Activated CD4-positive, alpha-beta T cell treated with anti-CD3 and anti-CD28 coated beads for 36 hours (primary cell): ENCODE data around the gene TRIM50. TPM values are rescaled to one million over a fixed set of nuclear protein-coding genes. Genes with fewer than 3 reads are reported as not detected.
"Not testable (repeated sequence)": the region's sequence is repeated elsewhere in the genome, so short reads cannot be mapped to it uniquely, and the experiment has no call there.

Experiments used
- ATAC-seq: fragments of 200-7000 bp; cut with Tn5 transposase; one replicate; pipeline ENCODE4 v1.10.0; 2021; ENCODE audit warnings: mild to moderate bottlenecking, moderate library complexity
- CTCF ChIA-PET: fragments of 350-600 bp; sonication (Branson Sonifier 250); formaldehyde crosslinking; loops from one replicate; lab custom pipeline; 2021; ENCODE audit warnings: antibody characterized with exemption; lab: Charles Lee
- POLR2A ChIA-PET: fragments of 350-600 bp; sonication (Branson Sonifier 250); formaldehyde crosslinking; loops from one replicate; lab custom pipeline; 2021; ENCODE audit warnings: antibody characterized with exemption, inconsistent platforms; lab: Charles Lee
- DNase-seq: peaks from one replicate; pipeline ENCODE4 v3.0.0-alpha.2; 2020
- H3K27ac Mint-ChIP-seq: one replicate; pipeline ENCODE4 v1.8.0; 2021; ENCODE audit warnings: mixed read lengths
- H3K27me3 Mint-ChIP-seq: one replicate; pipeline ENCODE4 v1.8.0; 2021; ENCODE audit warnings: mixed read lengths
- H3K36me3 Mint-ChIP-seq: one replicate; pipeline ENCODE4 v1.8.0; 2021; ENCODE audit warnings: low read depth, mixed read lengths
- H3K4me1 Mint-ChIP-seq: one replicate; pipeline ENCODE4 v1.8.0; 2021; ENCODE audit warnings: mixed read lengths
- H3K4me3 Mint-ChIP-seq: one replicate; pipeline ENCODE4 v1.8.0; 2021; ENCODE audit warnings: mild to moderate bottlenecking, moderate library complexity, mixed read lengths
- H3K9me3 Mint-ChIP-seq: one replicate; pipeline ENCODE4 v1.8.0; 2021; ENCODE audit warnings: low read depth, mixed read lengths
- intact Hi-C, 2 experiments: fragments of 100-400 bp; cut with DNase I in 1 of 2; cut with micrococcal nuclease in 1 of 2; formaldehyde crosslinking; loops; one replicate each; pipeline versions ENCODE4 v1.14.2 to v1.15.1; 2022 to 2024; cut with DNase I, micrococcal nuclease
- total RNA-seq, 2 experiments: library from RNA; stranded (reverse); gene quantifications; one replicate each; pipeline ENCODE4 v1.2.3, GENCODE V29; 2021

The TRIM50 gene
- total RNA-seq, 2 experiments from 2014 or later, result not detected

- H3K9me3 Mint-ChIP-seq, CTCF ChIA-PET, H3K27me3 Mint-ChIP-seq, H3K27ac Mint-ChIP-seq, ATAC-seq, H3K4me3 Mint-ChIP-seq, H3K4me1 Mint-ChIP-seq, DNase-seq, POLR2A ChIA-PET, intact Hi-C loops, H3K36me3 Mint-ChIP-seq: not testable (repeated sequence)
Observed at GRCh38 chr7:73297235-73297634, 30.6 kb downstream of the TRIM50 start.

- POLR2A ChIA-PET, H3K27ac Mint-ChIP-seq, intact Hi-C loops, H3K4me3 Mint-ChIP-seq, H3K4me1 Mint-ChIP-seq, H3K27me3 Mint-ChIP-seq, ATAC-seq, DNase-seq, CTCF ChIA-PET, H3K36me3 Mint-ChIP-seq, H3K9me3 Mint-ChIP-seq: not testable (repeated sequence)
Observed at GRCh38 chr7:73277210-73277609, 50.7 kb downstream of the TRIM50 start.

GRCh38 chr7:73267813-73268212, 60.1 kb downstream of the TRIM50 start:
- DNase-seq, POLR2A ChIA-PET, H3K27ac Mint-ChIP-seq, H3K4me1 Mint-ChIP-seq, H3K9me3 Mint-ChIP-seq, H3K4me3 Mint-ChIP-seq, CTCF ChIA-PET, H3K27me3 Mint-ChIP-seq, ATAC-seq, intact Hi-C loops, H3K36me3 Mint-ChIP-seq: not testable (repeated sequence)

DNA sequence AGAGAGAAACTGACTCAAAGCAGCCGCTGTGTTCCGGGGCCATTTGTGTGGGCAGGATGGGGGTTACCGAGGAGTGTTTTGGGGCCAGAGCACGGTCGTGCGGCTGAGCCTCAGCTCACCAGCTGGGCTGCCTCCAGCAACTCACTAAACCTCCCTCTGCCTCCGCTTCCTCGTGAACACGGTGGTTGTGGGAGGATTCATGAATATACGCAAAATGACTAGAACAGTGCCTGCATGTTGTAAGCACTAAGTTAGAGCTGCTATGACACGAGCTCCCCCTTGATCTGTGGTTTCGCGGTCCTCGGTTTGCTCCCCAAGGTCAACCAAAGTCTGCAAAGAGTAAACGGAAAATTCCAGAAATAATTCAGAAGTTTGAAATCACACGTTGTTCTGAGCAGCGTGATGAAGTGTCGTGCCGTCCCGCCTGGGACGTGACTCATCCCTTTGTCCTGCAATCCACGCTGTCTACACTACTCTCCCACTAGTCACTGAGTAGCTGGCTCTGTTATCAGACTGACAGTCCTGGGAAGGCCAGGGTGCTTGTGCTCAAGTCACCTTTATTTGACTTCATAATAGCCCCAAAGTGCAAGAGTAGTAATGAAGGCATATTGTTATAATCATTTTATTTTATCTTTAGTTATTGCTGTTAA, 61.0 kb downstream of the TRIM50 start:
- intact Hi-C loops, POLR2A ChIA-PET, H3K4me1 Mint-ChIP-seq, H3K9me3 Mint-ChIP-seq, CTCF ChIA-PET, DNase-seq, H3K36me3 Mint-ChIP-seq, H3K4me3 Mint-ChIP-seq, H3K27me3 Mint-ChIP-seq, H3K27ac Mint-ChIP-seq: not testable (repeated sequence)
- ATAC-seq, result peak; percentile 89

Other genes starting within 250 kb of the TRIM50 start
- not detected for gene SPDYE9, start 242.0 kb downstream of the TRIM50 start, total RNA-seq
- 10 to 100 TPM; 50.6 to 68.6 TPM for gene NSUN5, start 19.3 kb downstream of the TRIM50 start, total RNA-seq
- gene FKBP6, start 79 bp upstream of the TRIM50 start, total RNA-seq, result not detected
- gene FZD9, start 105.7 kb upstream of the TRIM50 start, total RNA-seq, result under 1 TPM; 0.11 to 0.23 TPM
- gene BAZ1B, start 194.2 kb upstream of the TRIM50 start, total RNA-seq, result 10 to 100 TPM; 90.2 to 98.6 TPM
- gene BCL7B, start 229.6 kb upstream of the TRIM50 start, total RNA-seq, result 10 to 100 TPM; 43.2 to 86.5 TPM